K562 (cell line): ENCODE results near the gene KLHL41. TPM values are rescaled to one million over a fixed set of nuclear protein-coding genes. Genes with fewer than 3 reads are reported as not detected.

Experiments used
- ARID4B ChIP-seq: sonication (generic); formaldehyde crosslinking; IDR thresholded peaks from 2 replicates; pipeline ENCODE4 v1.8.0; 2022; ENCODE audit warnings: mild to moderate bottlenecking, missing genetic modification reagents
- KLF16 ChIP-seq: IDR thresholded peaks from 2 replicates; pipeline ENCODE4 v1.6.1; 2016; ENCODE audit warnings: antibody characterized with exemption
- MCM3 ChIP-seq: fragments of 450-650 bp; IDR thresholded peaks from 2 replicates; pipeline ENCODE4 v1.6.1; 2016
- MTA2 ChIP-seq: fragments of 450-650 bp; IDR thresholded peaks from 2 replicates; pipeline ENCODE4 v1.6.1; 2016; ENCODE audit warnings: low read depth
- NR0B1 ChIP-seq: fragments of 450-650 bp; IDR thresholded peaks from one replicate; pipeline ENCODE4 v1.6.1; 2018; ENCODE audit warnings: mild to moderate bottlenecking, moderate library complexity; ENCODE audit not compliant: partially characterized antibody
- PBX2 ChIP-seq, 2 experiments: IDR thresholded peaks in 1 of 2; conservative IDR thresholded peaks in 1 of 2; 2 replicates each; pipeline ENCODE4 v1.6.1; 2016; ENCODE audit warnings: low read depth in 2 of 2, mild to moderate bottlenecking in 1 of 2, missing compliant biosample characterization in 1 of 2, missing genetic modification characterization in 1 of 2, moderate library complexity in 1 of 2
- POLR3A ChIP-seq: IDR thresholded peaks from 2 replicates; pipeline ENCODE4 v1.6.1; 2011; ENCODE audit warnings: borderline replicate concordance, mild to moderate bottlenecking, moderate library complexity; ENCODE audit not compliant: insufficient read length, insufficient read depth; ENCODE audit errors: extremely low read depth
- SETDB1 ChIP-seq: IDR thresholded peaks from one replicate; pipeline ENCODE4 v1.6.1; 2012; ENCODE audit warnings: low read length, control low read depth, inconsistent platforms
- TAF9B ChIP-seq: fragments of 450-650 bp; IDR thresholded peaks from 2 replicates; pipeline ENCODE4 v1.6.1; 2018; ENCODE audit warnings: mild to moderate bottlenecking; ENCODE audit not compliant: partially characterized antibody
- ZBTB9 ChIP-seq: fragments of 450-650 bp; formaldehyde crosslinking; IDR thresholded peaks from 2 replicates; pipeline ENCODE4 v1.4.0; 2020; ENCODE audit warnings: mild to moderate bottlenecking, moderate library complexity
- ZKSCAN3 ChIP-seq: fragments of 250-450 bp; sonication (Bioruptor Pico); IDR thresholded peaks from 2 replicates; pipeline ENCODE4 v1.4.0; 2020
- ZNF644 ChIP-seq: fragments of 200-800 bp; sonication (Bioruptor generic); IDR thresholded peaks from 2 replicates; pipeline ENCODE4 v1.6.1; 2016; ENCODE audit warnings: low read depth, missing genetic modification characterization, missing compliant biosample characterization
- ZNF695 ChIP-seq: fragments of 450-650 bp; formaldehyde crosslinking; IDR thresholded peaks from 2 replicates; pipeline ENCODE4 v1.4.0; 2020; ENCODE audit warnings: mild to moderate bottlenecking, moderate library complexity
- ZNF785 ChIP-seq: fragments of 250-450 bp; sonication (Bioruptor Pico); IDR thresholded peaks from 2 replicates; pipeline ENCODE4 v1.4.0; 2020; ENCODE audit warnings: mild to moderate bottlenecking
- polyA plus RNA-seq, 8 experiments: library from polyadenylated mRNA; depleted of rRNA in 4 of 8; stranded (reverse) in 5 of 8; unstranded in 3 of 8; fragments of >200 nt; fragmentation: Nextera tagmentation in 2 of 8; fragmentation: Illumina TruSeq in 1 of 8; extraction: Ambion mirVana in 2 of 8; extraction: Trizol in 1 of 8; gene quantifications; 2 replicates each; pipeline versions ENCODE4 v1.2.1 to v1.2.3, GENCODE V29; 2011 to 2014; ENCODE audit warnings: inconsistent platforms in 1 of 8, missing spikeins in 1 of 8
- total RNA-seq, 7 experiments: library from RNA; depleted of rRNA in 6 of 7; stranded (reverse); fragments of >200 nt in 6 of 7; fragmentation: Illumina TruSeq in 2 of 7; extraction: Trizol in 2 of 7; gene quantifications; 2 replicates each; pipeline versions ENCODE4 v1.2.1 to v1.2.3, GENCODE V29; 2011 to 2021; ENCODE audit warnings: low replicate concordance in 1 of 7

KLHL41 gene
- total and polyA plus RNA-seq, 9 of the 15 experiments (the other 6 are each of a cell fraction or from before 2014, with no cell fraction given), result 0.05 to 1.5 (median 0.09) TPM

GRCh38 chr2:169479257-169480078, 30.0 kb upstream of the KLHL41 start, which contains the start of gene BBS5 (continued):
- TF ChIP-seq PBX2 (CRISPR knock-in tag; IDR thresholded peaks at IDR 0.05; ENCODE audit: low read depth) (no peak), PBX2 (tag; conservative IDR thresholded peaks at IDR 0.05; ENCODE audit: low read depth) (no peak), TAF9B (no peak), ZKSCAN3 (CRISPR knock-in tag) (no peak), ZNF644 (tag) (no peak), ARID4B (CRISPR knock-in tag) (peak; percentile 100), ZBTB9 (peak; percentile 87), NR0B1 (no peak), ZNF695 (CRISPR knock-in tag) (0 out of 2 replicates have a peak, but pooled peaks have one; percentile 56), MCM3 (no peak), ZNF785 (CRISPR knock-in tag) (no peak), POLR3A (no peak), MTA2 (no peak; the same call in 1 of the 2 replicates), KLF16 (0 out of 2 replicates have a peak, but pooled peaks have one; percentile 16), SETDB1 (peak; percentile 70)
